HCT116 (cell line): ENCODE results near the gene SIGLEC7.

Experiments used
- CTCF ChIP-seq, 3 experiments: fragments of 200-600 bp in 1 of 3; sonication (generic) in 1 of 3; IDR thresholded peaks in 2 of 3; conservative IDR thresholded peaks in 1 of 3; 2 replicates each; pipeline ENCODE4 v1.5.1; 2012 to 2017; ENCODE audit warnings: low read depth in 2 of 3, low read length in 2 of 3, antibody characterized with exemption in 1 of 3, borderline replicate concordance in 1 of 3, control low read depth in 1 of 3, mild to moderate bottlenecking in 1 of 3, mixed read lengths in 1 of 3, mixed run types in 1 of 3, moderate library complexity in 1 of 3; ENCODE audit not compliant: insufficient read depth in 1 of 3
- POLR2A ChIP-seq: IDR thresholded peaks from 2 replicates; pipeline ENCODE4 v1.7.0; 2011; ENCODE audit warnings: borderline replicate concordance; ENCODE audit not compliant: insufficient read depth, insufficient read length; ENCODE audit errors: extremely low read depth
- POLR2AphosphoS5 ChIP-seq: IDR thresholded peaks from 2 replicates; pipeline ENCODE4 v1.6.1; 2011; ENCODE audit warnings: mild to moderate bottlenecking, low read depth, low read length, moderate library complexity
- SP1 ChIP-seq: IDR thresholded peaks from 2 replicates; pipeline ENCODE4 v1.6.1; 2012; ENCODE audit warnings: low read depth
- ZFX ChIP-seq: fragments of 450-650 bp; IDR thresholded peaks from 2 replicates; pipeline ENCODE4 v1.6.1; 2017
- TF ChIP-seq, protein P1 (sequence below): IDR thresholded peaks from 2 replicates; pipeline ENCODE4 v1.6.1; 2012
- TF ChIP-seq, protein P2 (sequence below): IDR thresholded peaks from 2 replicates; pipeline ENCODE4 v1.6.1; 2012

DNA sequence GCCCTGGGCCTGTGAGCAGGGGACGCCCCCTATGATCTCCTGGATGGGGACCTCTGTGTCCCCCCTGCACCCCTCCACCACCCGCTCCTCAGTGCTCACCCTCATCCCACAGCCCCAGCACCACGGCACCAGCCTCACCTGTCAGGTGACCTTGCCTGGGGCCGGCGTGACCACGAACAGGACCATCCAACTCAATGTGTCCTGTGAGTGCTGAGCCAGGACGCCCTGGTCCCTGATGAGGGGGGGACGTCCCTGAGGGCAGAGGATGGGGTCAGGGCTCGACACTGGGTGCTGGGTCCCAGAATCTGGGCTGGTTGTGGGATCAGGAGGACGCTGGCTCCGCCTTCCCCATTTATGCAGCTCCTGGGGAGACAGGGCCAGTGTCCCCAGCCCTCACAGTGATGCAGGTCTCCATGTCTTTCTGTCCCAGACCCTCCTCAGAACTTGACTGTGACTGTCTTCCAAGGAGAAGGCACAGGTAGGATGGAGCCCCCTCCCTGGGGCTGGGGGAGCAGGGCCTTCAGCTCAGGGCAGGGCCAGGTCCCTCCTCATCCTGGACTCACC, 2.5 kb downstream of the SIGLEC7 start:
- TF ChIP-seq POLR2A (no peak), CTCF (IDR thresholded peaks at IDR 0.05 in 2 of 3, conservative IDR thresholded peaks at IDR 0.05 in 1 of 3; ENCODE audit: borderline replicate concordance in 1 of 3, insufficient read depth in 1 of 3, low read depth in 2 of 3, low read length in 2 of 3) (no peak), ZFX (no peak), POLR2AphosphoS5 (no peak), SP1 (no peak)
- TF ChIP-seq, protein P1, sequence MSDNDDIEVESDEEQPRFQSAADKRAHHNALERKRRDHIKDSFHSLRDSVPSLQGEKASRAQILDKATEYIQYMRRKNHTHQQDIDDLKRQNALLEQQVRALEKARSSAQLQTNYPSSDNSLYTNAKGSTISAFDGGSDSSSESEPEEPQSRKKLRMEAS, result no peak
- TF ChIP-seq, protein P2, sequence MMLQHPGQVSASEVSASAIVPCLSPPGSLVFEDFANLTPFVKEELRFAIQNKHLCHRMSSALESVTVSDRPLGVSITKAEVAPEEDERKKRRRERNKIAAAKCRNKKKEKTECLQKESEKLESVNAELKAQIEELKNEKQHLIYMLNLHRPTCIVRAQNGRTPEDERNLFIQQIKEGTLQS, result no peak
